ENCODE data around the gene GNG13. TPM values are rescaled to one million over a fixed set of nuclear protein-coding genes. Genes with fewer than 3 reads are reported as not detected.

GNG13 gene
- total and polyA plus RNA-seq, 2 donors (not counting 3 experiments of a cell fraction or from before 2014, with no cell fraction given): not detected

DNA sequence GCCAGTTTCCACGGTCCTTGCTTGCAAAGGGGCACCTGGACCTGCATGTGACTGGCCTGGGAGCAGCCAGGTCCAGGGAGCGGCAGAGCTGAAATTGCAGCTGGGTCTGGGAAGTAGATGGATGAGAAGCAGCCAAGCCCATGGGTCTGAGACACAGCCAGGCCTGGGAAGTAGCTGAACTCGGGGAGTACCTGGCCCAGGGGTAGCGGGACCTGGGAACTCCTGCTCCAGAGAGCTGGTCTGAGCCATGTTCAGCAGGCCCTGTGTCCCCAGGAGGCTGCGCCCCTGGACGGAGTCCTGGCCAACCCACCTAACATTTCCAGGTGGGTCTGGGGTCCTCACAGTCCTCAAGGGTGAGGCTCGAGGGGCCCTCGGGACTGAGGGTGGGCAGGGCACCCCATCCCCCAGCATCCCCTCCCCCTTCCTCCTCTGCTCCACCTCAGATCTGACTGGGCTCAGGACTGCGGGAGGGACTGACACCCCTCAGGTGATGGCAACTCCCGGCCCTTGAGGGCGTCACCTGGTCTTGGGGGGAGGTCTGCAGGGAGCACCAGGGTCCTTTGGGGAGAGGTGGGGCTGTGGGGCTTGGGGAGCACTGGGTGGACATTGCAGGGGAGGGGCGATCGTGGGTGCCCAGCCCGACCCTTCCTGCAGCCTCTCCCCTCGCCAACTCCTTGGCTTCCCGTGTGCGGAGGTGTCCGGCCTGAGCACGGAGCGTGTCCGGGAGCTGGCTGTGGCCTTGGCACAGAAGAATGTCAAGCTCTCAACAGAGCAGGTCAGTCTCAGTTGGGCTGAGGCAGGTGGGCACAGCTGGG lies 37.0 kb downstream of the GNG13 start:
- no peaks in the 10 kb centered on the region for H3K4me1 ChIP-seq (ENCODE audit: control insufficient read depth, extremely low read depth, insufficient read depth, low read length)
- no peak overlapping the region for H3K4me2 ChIP-seq (ENCODE audit: insufficient read depth, low read length)
- no peaks in the 10 kb centered on the region for H3K79me2 ChIP-seq (ENCODE audit: control insufficient read depth, insufficient read depth, low read length)
- DNase-seq (ENCODE audit: low read depth, low spot score) (no peak), FAIRE-seq (no peak)
- ChIA-PET POLR2A (no interaction called here), CTCF (no interaction called here)
- H2AFZ ChIP-seq (ENCODE audit: low read depth, low read length): no peak overlapping the region
- H3K27ac ChIP-seq (ENCODE audit: insufficient read depth, low read depth, low read length): no peak overlapping the region
- H3K9ac ChIP-seq (replicated peaks; ENCODE audit: extremely low read depth, insufficient read depth, low read length): no peak overlapping the region
- intact Hi-C loops (cut with micrococcal nuclease): no loop called here
- TF ChIP-seq GATA2 (IDR thresholded peaks at IDR 0.05; ENCODE audit: insufficient read depth, insufficient read length, low read depth, low read length): no peak
- no peak for TF ChIP-seq JUN (IDR thresholded peaks at IDR 0.05; ENCODE audit: borderline replicate concordance, insufficient read depth, insufficient read length, low read depth)
- no peak for TF ChIP-seq MYC (IDR thresholded peaks at IDR 0.05; ENCODE audit: low read depth, low read length)
- TF ChIP-seq, protein P1, sequence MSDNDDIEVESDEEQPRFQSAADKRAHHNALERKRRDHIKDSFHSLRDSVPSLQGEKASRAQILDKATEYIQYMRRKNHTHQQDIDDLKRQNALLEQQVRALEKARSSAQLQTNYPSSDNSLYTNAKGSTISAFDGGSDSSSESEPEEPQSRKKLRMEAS (IDR thresholded peaks at IDR 0.05; ENCODE audit: insufficient read depth, insufficient read length): no peak
- TF ChIP-seq FOS (IDR thresholded peaks at IDR 0.05; ENCODE audit: borderline replicate concordance, insufficient read depth, low read length): no peak
- TF ChIP-seq, protein P2, sequence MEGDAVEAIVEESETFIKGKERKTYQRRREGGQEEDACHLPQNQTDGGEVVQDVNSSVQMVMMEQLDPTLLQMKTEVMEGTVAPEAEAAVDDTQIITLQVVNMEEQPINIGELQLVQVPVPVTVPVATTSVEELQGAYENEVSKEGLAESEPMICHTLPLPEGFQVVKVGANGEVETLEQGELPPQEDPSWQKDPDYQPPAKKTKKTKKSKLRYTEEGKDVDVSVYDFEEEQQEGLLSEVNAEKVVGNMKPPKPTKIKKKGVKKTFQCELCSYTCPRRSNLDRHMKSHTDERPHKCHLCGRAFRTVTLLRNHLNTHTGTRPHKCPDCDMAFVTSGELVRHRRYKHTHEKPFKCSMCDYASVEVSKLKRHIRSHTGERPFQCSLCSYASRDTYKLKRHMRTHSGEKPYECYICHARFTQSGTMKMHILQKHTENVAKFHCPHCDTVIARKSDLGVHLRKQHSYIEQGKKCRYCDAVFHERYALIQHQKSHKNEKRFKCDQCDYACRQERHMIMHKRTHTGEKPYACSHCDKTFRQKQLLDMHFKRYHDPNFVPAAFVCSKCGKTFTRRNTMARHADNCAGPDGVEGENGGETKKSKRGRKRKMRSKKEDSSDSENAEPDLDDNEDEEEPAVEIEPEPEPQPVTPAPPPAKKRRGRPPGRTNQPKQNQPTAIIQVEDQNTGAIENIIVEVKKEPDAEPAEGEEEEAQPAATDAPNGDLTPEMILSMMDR (IDR thresholded peaks at IDR 0.05; ENCODE audit: extremely low read depth in 1 of 2, insufficient read depth in 1 of 2, low read depth in 1 of 2, low read length in 2 of 2): no peak
- TF ChIP-seq POLR2A (IDR thresholded peaks at IDR 0.05; ENCODE audit: low read depth, low read length): no peak
- no peak for TF ChIP-seq EZH2 (IDR thresholded peaks at IDR 0.05; ENCODE audit: borderline replicate concordance, low read depth, low read length, severe bottlenecking)
- no peaks in the 10 kb centered on the region for H3K36me3 ChIP-seq (ENCODE audit: control insufficient read depth in 2 of 2, extremely low read depth in 1 of 2, insufficient read depth in 2 of 2, low read length in 2 of 2)
- no peak overlapping the region for H3K4me3 ChIP-seq (replicated peaks in 1 of 3; ENCODE audit: insufficient read depth in 1 of 3, low read depth in 1 of 3, low read length in 3 of 3)
- no peaks in the 10 kb centered on the region for H3K9me1 ChIP-seq (replicated peaks; ENCODE audit: control insufficient read depth, extremely low read depth, insufficient read depth, low read length)
- H3K27me3 ChIP-seq (ENCODE audit: control insufficient read depth in 2 of 2, insufficient read depth in 2 of 2, low read length in 2 of 2): no peaks in the 10 kb centered on the region
- no peaks in the 10 kb centered on the region for H3K9me3 ChIP-seq (replicated peaks; ENCODE audit: control insufficient read depth, insufficient read depth, low read length)
- no peaks in the 10 kb centered on the region for H4K20me1 ChIP-seq (replicated peaks; ENCODE audit: control insufficient read depth, extremely low read depth, insufficient read depth, low read length)
- no TSS peak for BruUV-seq (replicated peaks)
- dilution Hi-C loops (cut with MboI; ENCODE audit: extremely low pct_ligation_motif_present, low sequenced_read_pairs): no loop called here
